ENCODE results near the gene PTDSS2. TPM values are rescaled to one million over a fixed set of nuclear protein-coding genes. Genes with fewer than 3 reads are reported as not detected.

PTDSS2 gene
- total and polyA plus RNA-seq, 2 donors (not counting 1 experiment from before 2014, with no cell fraction given), result 22.1 to 29.0 TPM

- ChIA-PET CTCF (interaction anchor here (0.5 kb wide), 1 partner anchor 47 kb away, joined by 3 read pairs; no protein-coding TSS in a partner anchor), POLR2A (interaction anchor here (0.5 to 0.6 kb wide), 2 partner anchors 10 to 14 kb away, joined by 3 to 5 read pairs; no protein-coding TSS in a partner anchor)
- Histone ChIP-seq H3K4me2 (replicated peaks; ENCODE audit: low read depth, low read length, poor library complexity, severe bottlenecking) (no peak overlapping the region), H3K9ac (ENCODE audit: low read length) (no peak overlapping the region), H4K20me1 (ENCODE audit: control insufficient read depth, insufficient read depth, low read length, poor library complexity, severe bottlenecking) (peaks cover 68% of the 10 kb centered on the region), H3K79me2 (ENCODE audit: control insufficient read depth, insufficient read depth, low read length) (peaks cover 46% of the 10 kb centered on the region), H3K27ac (ENCODE audit: low read length in 2 of 2) (no peak overlapping the region), H3K9me3 (ENCODE audit: control extremely low read depth in 1 of 3, control insufficient read depth in 2 of 3, insufficient read depth in 1 of 3, low read length in 2 of 3) (peaks cover 0 to 6% (median 0%) of the 10 kb centered on the region in 3 donors), H3K4me1 (ENCODE audit: control insufficient read depth in 2 of 2, insufficient read depth in 2 of 2, low read length in 2 of 2) (peaks cover 25 to 44% of the 10 kb centered on the region in 2 donors), H3K4me3 (ENCODE audit: control extremely low read depth in 1 of 5, extremely low read depth in 1 of 5, insufficient read depth in 1 of 5, low read depth in 2 of 5, low read length in 4 of 5) (no peak overlapping the region), H2AFZ (ENCODE audit: insufficient read depth, low read depth, low read length, poor library complexity, severe bottlenecking) (no peak overlapping the region), H3K36me3 (replicated peaks in 1 of 2; ENCODE audit: control extremely low read depth in 1 of 2, control insufficient read depth in 1 of 2, extremely low read depth in 1 of 2, insufficient read depth in 2 of 2, low read length in 1 of 2) (peaks cover 0 to 39% of the 10 kb centered on the region in 2 experiments), H3K27me3 (replicated peaks in 1 of 4; ENCODE audit: control extremely low read depth in 1 of 4, control insufficient read depth in 3 of 4, insufficient read depth in 4 of 4, low read length in 3 of 4) (peaks cover 0 to 10% (median 0%) of the 10 kb centered on the region in 4 experiments)
- Mint-ChIP-seq H3K27ac (no peak overlapping the region), H3K9me3 (ENCODE audit: insufficient read depth) (no peaks in the 10 kb centered on the region), H3K27me3 (no peaks in the 10 kb centered on the region), H3K4me1 (peaks cover 37% of the 10 kb centered on the region), H3K4me3 (no peak overlapping the region)
- 97% methylated on average over 10 of the region's 10 CpGs for WGBS (ENCODE audit: insufficient coverage)
- DNase-seq (peak; percentile 21), ATAC-seq (ENCODE audit: low read depth) (no peak)
- TF ChIP-seq EZH2 (IDR thresholded peaks at IDR 0.05; ENCODE audit: borderline replicate concordance, insufficient read depth, low read depth, low read length, poor library complexity, severe bottlenecking), result no peak
- TF ChIP-seq, protein P1, sequence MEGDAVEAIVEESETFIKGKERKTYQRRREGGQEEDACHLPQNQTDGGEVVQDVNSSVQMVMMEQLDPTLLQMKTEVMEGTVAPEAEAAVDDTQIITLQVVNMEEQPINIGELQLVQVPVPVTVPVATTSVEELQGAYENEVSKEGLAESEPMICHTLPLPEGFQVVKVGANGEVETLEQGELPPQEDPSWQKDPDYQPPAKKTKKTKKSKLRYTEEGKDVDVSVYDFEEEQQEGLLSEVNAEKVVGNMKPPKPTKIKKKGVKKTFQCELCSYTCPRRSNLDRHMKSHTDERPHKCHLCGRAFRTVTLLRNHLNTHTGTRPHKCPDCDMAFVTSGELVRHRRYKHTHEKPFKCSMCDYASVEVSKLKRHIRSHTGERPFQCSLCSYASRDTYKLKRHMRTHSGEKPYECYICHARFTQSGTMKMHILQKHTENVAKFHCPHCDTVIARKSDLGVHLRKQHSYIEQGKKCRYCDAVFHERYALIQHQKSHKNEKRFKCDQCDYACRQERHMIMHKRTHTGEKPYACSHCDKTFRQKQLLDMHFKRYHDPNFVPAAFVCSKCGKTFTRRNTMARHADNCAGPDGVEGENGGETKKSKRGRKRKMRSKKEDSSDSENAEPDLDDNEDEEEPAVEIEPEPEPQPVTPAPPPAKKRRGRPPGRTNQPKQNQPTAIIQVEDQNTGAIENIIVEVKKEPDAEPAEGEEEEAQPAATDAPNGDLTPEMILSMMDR (IDR thresholded peaks at IDR 0.05), result no peak
- intact Hi-C loops (cut with micrococcal nuclease), result no loop called here
Measured at GRCh38 chr11:502288-503178, 52.5 kb downstream of the PTDSS2 start.

All from B cell (primary cell).